Peyer's patch (tissue), 4 donors: ENCODE data around the gene RBP4.

Experiments
- POLR2A ChIP-seq, 2 donors: fragments of 450-650 bp; IDR thresholded peaks; one replicate each; pipeline ENCODE4 v1.5.1; 2017; ENCODE audit warnings: antibody characterized with exemption in 2 of 2, mild to moderate bottlenecking in 2 of 2, moderate library complexity in 2 of 2
- TF ChIP-seq, protein P1 (sequence below), 6 experiments: fragments of 450-650 bp in 4 of 6; fragments of 200-600 bp in 2 of 6; sonication (generic) in 1 of 6; IDR thresholded peaks; one replicate each; pipeline ENCODE4 v1.5.1; 2017 to 2019; ENCODE audit warnings: antibody characterized with exemption in 6 of 6, mild to moderate bottlenecking in 3 of 6, moderate library complexity in 1 of 6

DNA sequence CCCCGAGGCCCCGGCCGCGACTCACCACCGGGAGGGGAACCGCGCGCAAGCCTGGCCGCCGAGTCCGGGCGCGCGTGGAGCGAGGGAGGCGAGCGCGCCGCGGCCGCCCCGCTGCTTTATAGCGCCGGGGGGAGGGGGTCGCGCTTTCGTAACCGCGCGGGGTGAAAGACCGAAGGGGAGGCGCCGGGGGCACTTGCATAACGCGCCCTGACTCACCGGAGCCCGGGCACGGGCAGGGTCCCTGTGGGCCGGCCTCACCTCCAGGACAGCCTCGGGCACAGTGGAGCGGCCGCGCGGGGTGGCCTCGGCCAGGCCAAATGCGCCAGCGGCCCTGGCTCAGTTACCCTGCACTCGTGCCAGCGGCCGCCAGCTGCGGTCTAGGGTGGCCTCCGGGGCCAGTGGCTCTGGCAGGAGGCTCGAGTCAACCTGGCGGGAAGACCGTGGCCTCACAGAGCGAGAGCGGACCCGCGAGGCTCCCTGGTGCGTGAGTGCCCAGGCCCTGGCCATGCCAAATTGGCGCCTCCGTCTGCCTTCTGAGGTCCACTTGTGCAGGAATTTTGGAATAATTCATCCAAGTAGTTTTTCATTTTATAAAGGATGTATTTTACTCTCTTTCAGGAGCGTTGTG, at the start of gene RBP4:
- TF ChIP-seq, protein P1, sequence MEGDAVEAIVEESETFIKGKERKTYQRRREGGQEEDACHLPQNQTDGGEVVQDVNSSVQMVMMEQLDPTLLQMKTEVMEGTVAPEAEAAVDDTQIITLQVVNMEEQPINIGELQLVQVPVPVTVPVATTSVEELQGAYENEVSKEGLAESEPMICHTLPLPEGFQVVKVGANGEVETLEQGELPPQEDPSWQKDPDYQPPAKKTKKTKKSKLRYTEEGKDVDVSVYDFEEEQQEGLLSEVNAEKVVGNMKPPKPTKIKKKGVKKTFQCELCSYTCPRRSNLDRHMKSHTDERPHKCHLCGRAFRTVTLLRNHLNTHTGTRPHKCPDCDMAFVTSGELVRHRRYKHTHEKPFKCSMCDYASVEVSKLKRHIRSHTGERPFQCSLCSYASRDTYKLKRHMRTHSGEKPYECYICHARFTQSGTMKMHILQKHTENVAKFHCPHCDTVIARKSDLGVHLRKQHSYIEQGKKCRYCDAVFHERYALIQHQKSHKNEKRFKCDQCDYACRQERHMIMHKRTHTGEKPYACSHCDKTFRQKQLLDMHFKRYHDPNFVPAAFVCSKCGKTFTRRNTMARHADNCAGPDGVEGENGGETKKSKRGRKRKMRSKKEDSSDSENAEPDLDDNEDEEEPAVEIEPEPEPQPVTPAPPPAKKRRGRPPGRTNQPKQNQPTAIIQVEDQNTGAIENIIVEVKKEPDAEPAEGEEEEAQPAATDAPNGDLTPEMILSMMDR (IDR thresholded peaks at IDR 0.05), result no peak
- TF ChIP-seq POLR2A (IDR thresholded peaks at IDR 0.05), result no peak
